GM10248 (cell line): Measurements from ENCODE around the gene PNPT1.
"Not testable (repeated sequence)": the region's sequence is repeated elsewhere in the genome, so short reads cannot be mapped to it uniquely, and the experiment has no call there.

ENCODE experiments used
- CTCF ChIA-PET: fragments of 300-600 bp; sonication (Branson Sonifier 250); formaldehyde crosslinking; extraction: SDS; loops from one replicate; lab custom pipeline; 2021; ENCODE audit warnings: antibody characterized with exemption; lab: Yijun Ruan, JAX
- POLR2A ChIA-PET: fragments of 350-650 bp; sonication (Branson Sonifier 250); formaldehyde crosslinking; extraction: SDS; loops from one replicate; lab custom pipeline; 2020; ENCODE audit warnings: antibody characterized with exemption; lab: Yijun Ruan, JAX
- DNase-seq: peaks from one replicate; pipeline ENCODE4 v3.0.0; 2012; ENCODE audit errors: extremely low spot score
- CTCF ChIP-seq: IDR thresholded peaks from 2 replicates; pipeline ENCODE4 v1.5.1; 2012; ENCODE audit warnings: mild to moderate bottlenecking, low read depth; ENCODE audit errors: extremely low read depth, missing control alignments, control extremely low read depth

PNPT1 gene

DNA sequence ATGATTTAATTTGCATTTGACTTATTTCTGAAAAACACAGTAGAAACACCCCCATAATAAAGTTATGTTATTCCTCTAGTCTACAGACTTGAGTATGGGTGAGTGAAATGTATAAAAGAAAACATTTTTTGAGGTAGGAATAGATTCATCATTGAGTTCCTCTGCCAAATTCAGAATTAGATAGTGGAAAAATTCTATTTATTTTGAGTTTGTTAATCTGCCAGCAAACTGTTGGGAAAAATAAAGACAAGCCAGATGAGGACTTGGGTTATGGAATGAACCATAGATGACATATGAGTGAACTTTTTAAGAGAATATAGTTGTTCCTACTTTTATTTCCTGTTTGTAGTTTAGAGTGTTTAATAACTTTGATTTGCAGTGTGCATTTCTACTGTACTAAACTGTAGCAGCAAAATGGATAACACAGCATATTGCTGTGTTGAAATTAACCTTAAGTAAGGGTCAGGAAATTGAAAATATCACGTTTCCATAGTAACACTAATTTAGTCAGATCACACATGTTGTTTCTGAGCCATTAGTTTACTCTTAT is 35.6 kb upstream of the PNPT1 start:
- POLR2A ChIA-PET: no interaction called here
- no peak for DNase-seq
- TF ChIP-seq CTCF: no peak
- CTCF ChIA-PET: interaction anchor here (1.0 kb wide), 1 partner anchor 11 kb away, joined by 5 read pairs; no protein-coding TSS in a partner anchor

DNA sequence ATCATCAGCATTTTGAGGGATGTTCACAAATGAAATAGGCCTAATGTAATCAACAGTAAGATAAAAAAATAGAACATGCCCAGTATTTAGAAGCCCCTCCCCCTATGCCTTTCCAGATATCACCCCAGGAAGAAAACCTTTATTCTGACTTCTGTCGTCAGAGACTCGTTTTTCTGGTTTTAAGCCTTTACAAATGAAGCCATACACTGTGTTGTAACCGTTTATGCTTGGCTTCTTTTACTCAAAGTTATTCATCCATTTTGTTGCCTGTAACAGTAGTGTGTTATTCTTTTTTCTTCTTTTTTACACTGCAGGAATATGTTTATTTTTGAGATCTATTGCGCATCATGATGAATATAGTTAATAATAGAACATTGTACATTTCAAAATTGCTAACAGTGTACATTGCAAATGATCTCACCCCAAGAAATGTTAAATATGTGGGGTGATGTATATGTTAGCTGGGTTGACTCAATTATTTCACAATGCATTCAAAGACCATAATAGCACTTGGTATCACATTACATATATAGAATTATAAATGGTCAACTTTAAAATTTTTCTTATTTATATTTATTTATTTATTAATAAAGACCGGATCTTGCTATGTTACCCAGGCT is 28.1 kb upstream of the PNPT1 start:
- ChIA-PET POLR2A (no interaction called here), CTCF (interaction anchor here (1.1 to 4.8 kb wide), 3 partner anchors 10 to 413 kb away, joined by 3 to 58 read pairs (median 7); no protein-coding TSS in a partner anchor)
- DNase-seq: no peak
- no peak for TF ChIP-seq CTCF

- ChIA-PET CTCF (interaction anchor here (0.9 to 4.8 kb wide), 6 partner anchors 11 to 415 kb away, joined by 3 to 58 read pairs (median 10); no protein-coding TSS in a partner anchor), POLR2A (no interaction called here)
- TF ChIP-seq CTCF: no peak
- no peak for DNase-seq
These were observed 26.8 kb upstream of the PNPT1 start for GRCh38 chr2:55720417-55720816.

DNA sequence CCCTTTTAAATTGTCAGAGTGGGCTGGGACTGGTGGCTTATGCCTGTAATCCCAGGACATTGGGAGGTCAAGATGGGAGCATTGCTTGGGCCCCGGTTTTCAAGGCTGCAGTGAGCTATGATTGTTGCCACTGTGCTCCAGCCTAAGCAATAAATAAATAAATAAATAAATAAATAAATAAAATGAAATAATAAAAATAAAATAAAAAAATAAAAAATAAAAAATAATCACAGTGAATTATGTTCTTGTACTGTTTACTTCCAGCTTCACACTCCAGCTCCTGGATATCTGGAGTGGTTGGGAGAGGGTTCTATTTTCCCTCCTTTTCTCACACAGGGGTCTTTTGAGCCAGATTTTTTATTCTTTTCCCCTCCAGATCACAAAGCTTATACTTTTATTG is 26.2 kb upstream of the PNPT1 start:
- DNase-seq: no peak
- ChIA-PET CTCF (interaction anchor here (0.9 to 4.8 kb wide), 7 partner anchors 10 to 416 kb away, joined by 3 to 58 read pairs (median 13); no protein-coding TSS in a partner anchor), POLR2A (no interaction called here)
- no peak for TF ChIP-seq CTCF

DNA sequence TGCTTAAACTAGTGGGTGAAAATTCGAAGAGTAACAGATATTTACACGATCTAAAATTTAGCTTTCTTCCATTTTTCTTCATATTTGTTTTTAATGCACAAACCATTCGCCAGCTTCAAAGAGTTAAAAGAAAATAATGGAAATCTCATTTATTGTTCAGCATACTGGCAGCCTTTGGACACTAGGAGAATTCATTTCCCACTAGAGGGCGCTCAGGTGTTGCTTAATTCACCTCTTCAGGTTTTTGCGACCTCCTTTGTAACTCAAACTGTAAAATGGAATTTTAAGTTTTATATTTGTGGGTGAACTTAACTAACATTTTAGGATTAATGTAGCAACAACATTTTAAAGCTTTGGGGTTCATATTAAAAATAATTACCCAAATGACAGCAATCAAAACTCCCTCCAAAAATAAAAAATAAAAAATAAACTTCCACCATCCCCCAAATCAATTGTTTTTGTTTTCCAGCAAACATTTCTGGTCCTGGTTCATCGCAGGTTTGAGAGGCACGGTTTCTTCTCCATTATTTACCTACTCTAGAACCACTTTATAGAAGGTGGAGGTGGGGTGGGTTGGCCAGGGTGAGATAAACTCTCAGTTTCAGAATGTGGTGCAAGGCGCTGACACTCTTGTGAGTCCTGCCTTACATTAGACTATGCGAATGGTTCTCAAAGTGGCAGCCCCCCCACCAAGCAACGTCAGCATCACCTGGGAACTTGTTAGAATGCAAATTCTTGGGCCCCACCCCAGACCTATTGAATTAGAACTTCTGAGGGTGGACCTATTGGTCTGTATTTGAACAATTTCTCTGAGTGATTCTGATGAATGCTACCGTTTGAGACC is 24.7 kb upstream of the PNPT1 start:
- CTCF ChIA-PET: interaction anchor here (0.8 to 4.8 kb wide), 18 partner anchors 8 to 387 kb away, joined by 3 to 58 read pairs (median 4); no protein-coding TSS in a partner anchor
- DNase-seq: peak; percentile 63
- peak; percentile 78 for TF ChIP-seq CTCF
- POLR2A ChIA-PET: no interaction called here

GRCh38 chr2:55715626-55716025 is 22.0 kb upstream of the PNPT1 start:
- CTCF ChIA-PET: interaction anchor here (1.1 kb wide), 1 partner anchor 245 kb away, joined by 5 read pairs; no protein-coding TSS in a partner anchor
- no peak for TF ChIP-seq CTCF
- POLR2A ChIA-PET: no interaction called here

GRCh38 chr2:55715178-55715577 is 21.5 kb upstream of the PNPT1 start:
- DNase-seq, POLR2A ChIA-PET: not testable (repeated sequence)
- CTCF ChIA-PET: interaction anchor here (1.1 kb wide), 1 partner anchor 246 kb away, joined by 5 read pairs; no protein-coding TSS in a partner anchor

More at GRCh38 chr2:55715626-55716025, 22.0 kb upstream of the PNPT1 start:
- DNase-seq: no peak
